Lower leg skin (tissue), 4 donors: Measurements from ENCODE around the gene COL8A1. TPM values are rescaled to one million over a fixed set of nuclear protein-coding genes. Genes with fewer than 3 reads are reported as not detected.

ENCODE experiments used
- DNase-seq, 2 donors: peaks; one replicate each; pipeline ENCODE4 v3.0.0-alpha.2; 2019; ENCODE audit warnings: low spot score in 2 of 2
- H3K4me3 ChIP-seq: fragments of 200-600 bp; sonication (generic); 2 replicates; pipeline ENCODE4 v1.5.1; 2017; ENCODE audit warnings: mild to moderate bottlenecking, low read depth; ENCODE audit not compliant: poor library complexity, severe bottlenecking
- POLR2A ChIP-seq, 2 donors: fragments of 450-650 bp; IDR thresholded peaks; one replicate each; pipeline ENCODE4 v1.6.1; 2016 to 2017; ENCODE audit warnings: antibody characterized with exemption in 2 of 2, mild to moderate bottlenecking in 1 of 2, moderate library complexity in 1 of 2
- WGBS, 2 donors: methylation state at CpG; one replicate each; pipeline ENCODE4 v1.1.5; 2018; 5-methylcytosine and 5-hydroxymethylcytosine counted together
- intact Hi-C: fragments of 100-400 bp; cut with DNase I; formaldehyde crosslinking; loops from one replicate; pipeline ENCODE4 v1.15.0; 2023; ENCODE audit warnings: low total_unique reads
- total RNA-seq, 4 donors: library from RNA; depleted of rRNA; stranded (reverse); fragments of >200 nt; gene quantifications; one replicate each; pipeline ENCODE4 v1.1.0, GENCODE V29; 2016
- TF ChIP-seq, protein P1 (sequence below), 3 donors: fragments of 450-650 bp; IDR thresholded peaks; one replicate each; pipeline ENCODE4 v1.5.1; 2016; ENCODE audit warnings: antibody characterized with exemption in 3 of 3, mild to moderate bottlenecking in 3 of 3, moderate library complexity in 2 of 3

Gene COL8A1
- total RNA-seq, 4 donors from 2014 or later, result 5.0 to 11.5 (median 7.2) TPM

DNA sequence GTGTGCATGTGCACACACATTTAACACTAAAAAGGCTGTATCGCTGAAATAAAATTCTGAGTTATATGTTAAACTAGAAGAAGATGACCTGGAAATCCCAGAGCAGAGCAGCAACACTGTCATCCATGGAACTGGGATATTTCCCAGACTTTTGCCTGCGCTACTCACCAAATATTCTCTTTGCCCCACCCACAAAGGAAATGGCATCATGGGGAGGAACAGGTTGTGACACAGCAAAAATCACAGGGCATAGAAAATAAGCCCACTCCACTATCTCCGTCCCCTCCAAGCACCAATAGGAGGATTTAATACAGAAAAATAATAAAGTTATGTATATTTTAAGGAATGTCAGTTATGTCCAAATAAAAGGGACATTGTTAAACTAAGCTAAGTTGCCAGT lies 71.7 kb downstream of the COL8A1 start:
- WGBS, 2 donors, result 92 to 94% methylated on average over 3 of the region's 3 CpGs
- DNase-seq, result no peak
- TF ChIP-seq, protein P1, sequence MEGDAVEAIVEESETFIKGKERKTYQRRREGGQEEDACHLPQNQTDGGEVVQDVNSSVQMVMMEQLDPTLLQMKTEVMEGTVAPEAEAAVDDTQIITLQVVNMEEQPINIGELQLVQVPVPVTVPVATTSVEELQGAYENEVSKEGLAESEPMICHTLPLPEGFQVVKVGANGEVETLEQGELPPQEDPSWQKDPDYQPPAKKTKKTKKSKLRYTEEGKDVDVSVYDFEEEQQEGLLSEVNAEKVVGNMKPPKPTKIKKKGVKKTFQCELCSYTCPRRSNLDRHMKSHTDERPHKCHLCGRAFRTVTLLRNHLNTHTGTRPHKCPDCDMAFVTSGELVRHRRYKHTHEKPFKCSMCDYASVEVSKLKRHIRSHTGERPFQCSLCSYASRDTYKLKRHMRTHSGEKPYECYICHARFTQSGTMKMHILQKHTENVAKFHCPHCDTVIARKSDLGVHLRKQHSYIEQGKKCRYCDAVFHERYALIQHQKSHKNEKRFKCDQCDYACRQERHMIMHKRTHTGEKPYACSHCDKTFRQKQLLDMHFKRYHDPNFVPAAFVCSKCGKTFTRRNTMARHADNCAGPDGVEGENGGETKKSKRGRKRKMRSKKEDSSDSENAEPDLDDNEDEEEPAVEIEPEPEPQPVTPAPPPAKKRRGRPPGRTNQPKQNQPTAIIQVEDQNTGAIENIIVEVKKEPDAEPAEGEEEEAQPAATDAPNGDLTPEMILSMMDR (IDR thresholded peaks at IDR 0.05), result no peak
- TF ChIP-seq POLR2A (IDR thresholded peaks at IDR 0.05), result no peak
- intact Hi-C loops, result no loop called here
- H3K4me3 ChIP-seq, result no peak overlapping the region

DNA sequence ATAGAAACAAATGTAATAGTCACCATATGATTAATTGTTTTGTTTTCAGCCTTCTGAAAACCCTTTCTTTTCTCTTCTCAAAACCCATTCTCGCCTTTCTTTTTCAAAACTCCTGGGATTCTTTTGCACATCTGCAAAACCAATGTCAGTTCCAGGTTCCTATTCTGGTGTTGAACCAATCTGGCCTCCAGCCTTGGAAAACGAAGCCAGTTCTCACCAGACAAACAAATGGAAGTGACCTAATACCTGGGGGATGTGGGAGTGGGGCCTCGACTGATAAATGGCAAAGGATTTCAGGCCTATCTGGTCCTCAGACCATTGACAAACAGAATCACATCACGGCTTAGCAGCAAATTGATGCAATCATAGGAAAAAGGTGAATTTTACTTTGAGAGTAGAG lies 73.0 kb downstream of the COL8A1 start:
- intact Hi-C loops, result no loop called here
- DNase-seq, result no peak
- no peak overlapping the region for H3K4me3 ChIP-seq
- TF ChIP-seq, protein P1 (IDR thresholded peaks at IDR 0.05), result no peak
- TF ChIP-seq POLR2A (IDR thresholded peaks at IDR 0.05), result no peak
- 67 to 72% methylated on average over 4 of the region's 4 CpGs for WGBS, 2 donors

DNA sequence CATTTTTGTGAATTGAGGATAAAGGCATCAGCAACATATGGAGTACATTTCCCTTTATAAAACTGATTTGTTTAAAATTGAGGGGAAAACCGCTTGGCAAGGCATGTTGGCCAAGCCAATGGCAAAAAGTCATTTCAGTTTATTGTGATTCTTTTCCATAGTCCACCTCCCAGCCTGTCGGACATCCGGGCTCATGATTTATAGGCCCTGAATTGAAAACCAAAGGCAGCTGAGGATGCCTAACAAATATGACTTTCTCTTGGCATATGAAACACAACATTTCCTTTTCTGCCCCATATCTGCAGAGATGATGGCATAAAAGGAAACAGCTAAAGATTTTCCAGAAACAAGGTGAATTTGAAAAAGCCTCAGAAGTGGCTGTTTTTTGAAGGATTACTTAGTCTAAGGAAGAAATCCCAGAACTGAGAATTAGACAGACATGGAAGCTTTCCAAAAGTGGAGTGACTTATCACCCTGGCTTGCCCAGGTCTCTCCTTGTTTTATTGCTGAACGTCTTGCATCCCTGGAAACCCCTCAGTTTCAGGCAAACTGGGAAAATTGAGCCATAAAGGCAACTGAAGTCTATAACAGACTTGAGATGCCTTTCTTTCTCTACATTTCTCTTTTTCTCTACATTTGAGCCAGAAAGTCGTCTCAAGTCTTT lies 74.0 kb downstream of the COL8A1 start:
- WGBS, 2 donors, result 75 to 79% methylated on average over 5 of the region's 5 CpGs
- intact Hi-C loops, result no loop called here
- DNase-seq, result no peak
- TF ChIP-seq POLR2A (IDR thresholded peaks at IDR 0.05), result no peak
- TF ChIP-seq, protein P1 (IDR thresholded peaks at IDR 0.05), result no peak
- H3K4me3 ChIP-seq, result no peak overlapping the region

DNA sequence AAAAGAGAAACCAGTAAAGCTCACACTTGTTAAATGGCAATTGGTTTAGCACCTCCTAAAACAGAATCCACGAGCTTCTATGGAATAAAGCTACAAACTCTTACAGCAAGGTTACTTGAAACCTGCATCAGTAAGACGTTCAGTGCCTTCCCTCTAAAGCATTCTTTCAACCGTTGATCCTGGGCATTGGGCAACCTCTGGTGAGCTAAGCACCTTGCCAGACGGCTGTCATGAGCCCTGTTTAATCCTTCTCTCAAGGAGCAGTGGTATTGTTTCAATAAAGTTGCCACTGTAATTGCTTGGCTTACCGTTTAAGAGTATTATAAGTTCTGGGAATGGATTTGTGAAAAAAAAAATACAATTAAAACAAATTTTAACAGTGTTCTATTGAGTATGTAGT lies 75.0 kb downstream of the COL8A1 start:
- DNase-seq, result no peak
- 60 to 64% methylated on average over 5 of the region's 5 CpGs for WGBS, 2 donors
- intact Hi-C loops, result no loop called here
- TF ChIP-seq POLR2A (IDR thresholded peaks at IDR 0.05), result no peak
- TF ChIP-seq, protein P1 (IDR thresholded peaks at IDR 0.05), result no peak
- H3K4me3 ChIP-seq, result no peak overlapping the region

DNA sequence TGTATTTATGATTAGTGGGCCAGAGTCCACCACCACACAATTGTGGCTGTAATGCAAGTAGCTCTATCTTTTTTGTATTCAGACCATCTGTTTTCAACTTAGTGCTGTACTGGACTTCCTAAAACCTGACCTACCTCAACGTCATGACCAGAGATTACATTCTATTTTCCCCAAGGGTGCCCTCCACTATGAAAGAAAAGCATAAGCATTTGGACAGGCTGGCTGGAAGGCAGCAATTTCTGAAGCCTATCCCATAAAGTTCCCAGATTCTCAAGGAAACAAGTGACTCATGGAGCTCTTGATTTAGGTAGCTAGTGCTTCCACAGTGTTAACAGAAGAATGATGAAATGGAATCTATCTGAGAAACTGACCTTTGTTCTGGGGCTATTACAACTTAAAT lies 75.8 kb downstream of the COL8A1 start:
- TF ChIP-seq, protein P1 (IDR thresholded peaks at IDR 0.05), result no peak
- TF ChIP-seq POLR2A (IDR thresholded peaks at IDR 0.05), result no peak
- 52 to 70% methylated on average over 1 of the region's 1 CpG for WGBS, 2 donors
- intact Hi-C loops, result no loop called here
- no peak overlapping the region for H3K4me3 ChIP-seq
- no peak for DNase-seq

DNA sequence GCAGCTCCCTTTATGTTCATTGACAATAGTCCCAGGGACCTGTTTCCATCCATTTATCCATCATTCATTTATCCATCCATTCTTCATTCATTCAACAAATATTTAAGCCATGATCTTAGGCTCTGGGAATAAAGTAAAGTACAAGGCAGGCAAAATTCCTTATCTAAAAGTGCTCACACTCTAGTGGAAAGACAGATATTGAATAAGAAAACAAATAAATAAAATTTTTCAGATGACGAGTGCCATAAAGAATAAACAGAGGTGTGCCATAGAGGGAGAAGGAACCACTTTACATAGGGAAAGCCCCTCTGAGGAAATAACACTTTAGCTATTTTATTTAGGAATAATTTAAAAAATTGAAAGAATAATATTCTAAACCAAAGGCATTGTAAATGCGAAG lies 76.2 kb downstream of the COL8A1 start:
- no peak for DNase-seq
- TF ChIP-seq POLR2A (IDR thresholded peaks at IDR 0.05), result no peak
- TF ChIP-seq, protein P1 (IDR thresholded peaks at IDR 0.05), result no peak
- intact Hi-C loops, result no loop called here
- no peak overlapping the region for H3K4me3 ChIP-seq
- WGBS, 2 donors, result 90% methylated on average over 2 of the region's 2 CpGs
